ENCODE data around the gene ARL15.

DNA sequence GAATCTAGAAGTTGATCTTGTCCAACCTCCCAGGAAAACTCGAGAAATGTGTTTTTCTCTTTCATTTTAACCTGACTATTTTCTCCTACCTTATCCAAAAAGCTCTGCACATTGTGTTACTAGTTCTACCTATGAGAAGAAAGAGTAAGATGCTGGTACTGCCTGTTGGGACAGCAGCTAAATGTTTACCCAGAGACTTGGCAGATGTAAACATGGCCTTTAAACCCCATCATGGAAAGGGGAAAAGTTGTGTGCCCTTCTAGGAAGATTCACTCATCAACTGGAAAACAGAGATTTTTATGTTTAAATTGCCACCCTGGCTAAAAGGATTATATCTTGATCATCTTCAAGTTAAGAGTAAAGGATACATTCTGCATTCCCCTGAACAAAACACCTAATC, 3.5 kb downstream of the ARL15 start:
- TF ChIP-seq JUND (IDR thresholded peaks at IDR 0.05), result no peak
- no peak for TF ChIP-seq TAF1 (IDR thresholded peaks at IDR 0.05; ENCODE audit: borderline replicate concordance, low read depth, low read length)
- no peak for TF ChIP-seq EP300 (IDR thresholded peaks at IDR 0.05; ENCODE audit: borderline replicate concordance in 1 of 2, low read depth in 1 of 2, low read length in 1 of 2)
- TF ChIP-seq, protein P1, sequence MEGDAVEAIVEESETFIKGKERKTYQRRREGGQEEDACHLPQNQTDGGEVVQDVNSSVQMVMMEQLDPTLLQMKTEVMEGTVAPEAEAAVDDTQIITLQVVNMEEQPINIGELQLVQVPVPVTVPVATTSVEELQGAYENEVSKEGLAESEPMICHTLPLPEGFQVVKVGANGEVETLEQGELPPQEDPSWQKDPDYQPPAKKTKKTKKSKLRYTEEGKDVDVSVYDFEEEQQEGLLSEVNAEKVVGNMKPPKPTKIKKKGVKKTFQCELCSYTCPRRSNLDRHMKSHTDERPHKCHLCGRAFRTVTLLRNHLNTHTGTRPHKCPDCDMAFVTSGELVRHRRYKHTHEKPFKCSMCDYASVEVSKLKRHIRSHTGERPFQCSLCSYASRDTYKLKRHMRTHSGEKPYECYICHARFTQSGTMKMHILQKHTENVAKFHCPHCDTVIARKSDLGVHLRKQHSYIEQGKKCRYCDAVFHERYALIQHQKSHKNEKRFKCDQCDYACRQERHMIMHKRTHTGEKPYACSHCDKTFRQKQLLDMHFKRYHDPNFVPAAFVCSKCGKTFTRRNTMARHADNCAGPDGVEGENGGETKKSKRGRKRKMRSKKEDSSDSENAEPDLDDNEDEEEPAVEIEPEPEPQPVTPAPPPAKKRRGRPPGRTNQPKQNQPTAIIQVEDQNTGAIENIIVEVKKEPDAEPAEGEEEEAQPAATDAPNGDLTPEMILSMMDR (IDR thresholded peaks at IDR 0.05), result no peak
- no peak for TF ChIP-seq MXI1 (IDR thresholded peaks at IDR 0.05; ENCODE audit: low read depth, low read length)
- TF ChIP-seq, protein P2, sequence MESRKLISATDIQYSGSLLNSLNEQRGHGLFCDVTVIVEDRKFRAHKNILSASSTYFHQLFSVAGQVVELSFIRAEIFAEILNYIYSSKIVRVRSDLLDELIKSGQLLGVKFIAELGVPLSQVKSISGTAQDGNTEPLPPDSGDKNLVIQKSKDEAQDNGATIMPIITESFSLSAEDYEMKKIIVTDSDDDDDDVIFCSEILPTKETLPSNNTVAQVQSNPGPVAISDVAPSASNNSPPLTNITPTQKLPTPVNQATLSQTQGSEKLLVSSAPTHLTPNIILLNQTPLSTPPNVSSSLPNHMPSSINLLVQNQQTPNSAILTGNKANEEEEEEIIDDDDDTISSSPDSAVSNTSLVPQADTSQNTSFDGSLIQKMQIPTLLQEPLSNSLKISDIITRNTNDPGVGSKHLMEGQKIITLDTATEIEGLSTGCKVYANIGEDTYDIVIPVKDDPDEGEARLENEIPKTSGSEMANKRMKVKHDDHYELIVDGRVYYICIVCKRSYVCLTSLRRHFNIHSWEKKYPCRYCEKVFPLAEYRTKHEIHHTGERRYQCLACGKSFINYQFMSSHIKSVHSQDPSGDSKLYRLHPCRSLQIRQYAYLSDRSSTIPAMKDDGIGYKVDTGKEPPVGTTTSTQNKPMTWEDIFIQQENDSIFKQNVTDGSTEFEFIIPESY (IDR thresholded peaks at IDR 0.05; ENCODE audit: borderline replicate concordance, low read depth), result no peak
- TF ChIP-seq, protein P3, sequence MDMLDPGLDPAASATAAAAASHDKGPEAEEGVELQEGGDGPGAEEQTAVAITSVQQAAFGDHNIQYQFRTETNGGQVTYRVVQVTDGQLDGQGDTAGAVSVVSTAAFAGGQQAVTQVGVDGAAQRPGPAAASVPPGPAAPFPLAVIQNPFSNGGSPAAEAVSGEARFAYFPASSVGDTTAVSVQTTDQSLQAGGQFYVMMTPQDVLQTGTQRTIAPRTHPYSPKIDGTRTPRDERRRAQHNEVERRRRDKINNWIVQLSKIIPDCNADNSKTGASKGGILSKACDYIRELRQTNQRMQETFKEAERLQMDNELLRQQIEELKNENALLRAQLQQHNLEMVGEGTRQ (IDR thresholded peaks at IDR 0.05; ENCODE audit: borderline replicate concordance, low read depth, low read length), result no peak
- TF ChIP-seq NRF1 (IDR thresholded peaks at IDR 0.05; ENCODE audit: low read depth, low read length), result no peak

Data from SK-N-SH (cell line).